Measurements from ENCODE around the gene RERE. TPM values are rescaled to one million over a fixed set of nuclear protein-coding genes. Genes with fewer than 3 reads are reported as not detected.

The RERE gene
- total RNA-seq, 1 donor, result 27.0 TPM

DNA sequence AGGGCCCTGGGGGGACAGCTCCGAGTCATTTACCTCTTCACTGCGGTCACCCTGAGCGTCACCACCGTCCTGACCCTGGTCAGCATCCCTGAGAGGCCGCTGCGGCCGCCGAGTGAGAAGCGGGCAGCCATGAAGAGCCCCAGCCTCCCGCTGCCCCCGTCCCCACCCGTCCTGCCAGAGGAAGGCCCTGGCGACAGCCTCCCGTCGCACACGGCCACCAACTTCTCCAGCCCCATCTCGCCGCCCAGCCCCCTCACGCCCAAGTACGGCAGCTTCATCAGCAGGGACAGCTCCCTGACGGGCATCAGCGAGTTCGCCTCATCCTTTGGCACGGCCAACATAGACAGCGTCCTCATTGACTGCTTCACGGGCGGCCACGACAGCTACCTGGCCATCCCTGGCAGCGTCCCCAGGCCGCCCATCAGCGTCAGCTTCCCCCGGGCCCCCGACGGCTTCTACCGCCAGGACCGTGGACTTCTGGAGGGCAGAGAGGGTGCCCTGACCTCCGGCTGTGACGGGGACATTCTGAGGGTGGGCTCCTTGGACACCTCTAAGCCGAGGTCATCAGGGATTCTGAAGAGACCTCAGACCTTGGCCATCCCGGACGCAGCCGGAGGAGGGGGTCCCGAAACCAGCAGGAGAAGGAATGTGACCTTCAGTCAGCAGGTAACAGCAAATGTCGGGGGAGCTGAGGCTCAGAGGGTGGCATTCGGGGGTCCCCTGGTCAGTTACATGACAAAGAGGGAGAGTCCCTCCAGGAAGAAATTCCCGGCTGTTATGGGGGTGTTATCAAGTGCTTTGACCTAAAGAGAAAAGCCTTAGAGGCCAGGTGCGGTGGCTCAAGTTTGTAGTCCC lies 486.9 kb downstream of the RERE start:
- no peak overlapping the region for H3K4me3 ChIP-seq (ENCODE audit: low read depth, low read length)
- TF ChIP-seq CTCF (IDR thresholded peaks at IDR 0.05; ENCODE audit: insufficient read depth, low read length), result no peak
- no peak for DNase-seq (ENCODE audit: low read depth)

DNA sequence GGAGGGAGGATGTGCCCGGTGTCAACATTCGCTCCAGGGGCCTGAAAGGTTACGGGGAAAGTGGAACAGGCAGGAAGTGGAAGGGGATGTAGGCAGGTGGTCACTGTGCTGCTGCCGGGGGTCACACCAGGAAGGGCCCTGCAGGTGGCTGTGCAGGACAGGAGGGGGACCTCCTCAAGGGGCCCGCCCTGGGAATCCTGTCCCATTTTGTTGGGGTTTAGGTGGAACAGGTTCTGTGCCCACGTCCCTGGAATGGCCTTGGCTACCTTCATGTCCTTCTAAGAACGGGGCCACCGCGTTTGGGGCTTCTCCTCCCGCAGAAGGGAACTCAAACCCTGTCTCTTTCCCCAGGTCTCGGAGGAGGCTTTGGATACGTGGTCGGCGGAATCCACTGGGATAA lies 487.6 kb downstream of the RERE start:
- H3K4me3 ChIP-seq (ENCODE audit: low read depth, low read length), result no peak overlapping the region
- DNase-seq (ENCODE audit: low read depth), result no peak
- no peak for TF ChIP-seq CTCF (IDR thresholded peaks at IDR 0.05; ENCODE audit: insufficient read depth, low read length)

GRCh38 chr1:8329439-8329838 lies 488.0 kb downstream of the RERE start:
- TF ChIP-seq CTCF (IDR thresholded peaks at IDR 0.05; ENCODE audit: insufficient read depth, low read length), result no peak
- DNase-seq (ENCODE audit: low read depth), result no peak
- H3K4me3 ChIP-seq (ENCODE audit: low read depth, low read length), result no peak overlapping the region

- H3K4me3 ChIP-seq (ENCODE audit: low read depth, low read length), result no peak overlapping the region
- TF ChIP-seq CTCF (IDR thresholded peaks at IDR 0.05; ENCODE audit: insufficient read depth, low read length), result no peak
- DNase-seq (ENCODE audit: low read depth), result no peak
Measured at GRCh38 chr1:8328271-8328670, 489.2 kb downstream of the RERE start.

GRCh38 chr1:8326265-8326664 lies 491.2 kb downstream of the RERE start:
- TF ChIP-seq CTCF (IDR thresholded peaks at IDR 0.05; ENCODE audit: insufficient read depth, low read length), result no peak
- no peak for DNase-seq (ENCODE audit: low read depth)
- no peak overlapping the region for H3K4me3 ChIP-seq (ENCODE audit: low read depth, low read length)

DNA sequence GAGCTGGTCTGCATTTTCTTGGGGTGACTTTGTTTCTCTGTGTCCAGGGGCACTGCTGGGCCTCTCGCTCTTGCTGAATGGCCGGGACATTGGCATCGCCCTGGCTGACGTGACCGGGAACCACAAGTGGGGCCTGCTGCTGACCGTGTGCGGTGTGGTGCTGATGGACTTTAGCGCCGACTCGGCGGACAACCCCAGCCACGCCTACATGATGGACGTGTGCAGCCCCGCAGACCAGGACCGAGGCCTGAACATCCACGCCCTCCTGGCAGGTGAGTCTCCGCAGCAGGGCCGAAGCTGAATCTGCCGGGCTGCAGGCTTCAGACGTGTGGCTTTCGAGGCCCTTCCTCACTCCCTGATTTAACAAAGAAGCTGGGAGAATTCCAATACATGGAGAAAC lies 491.7 kb downstream of the RERE start:
- no peak overlapping the region for H3K4me3 ChIP-seq (ENCODE audit: low read depth, low read length)
- DNase-seq (ENCODE audit: low read depth), result no peak
- no peak for TF ChIP-seq CTCF (IDR thresholded peaks at IDR 0.05; ENCODE audit: insufficient read depth, low read length)

All from fibroblast of the aortic adventitia (primary cell).